SHP77 treated with DMSO at 0.1 percent for 48 hours (cell line): ENCODE measurements around the gene PKMYT1.
A peak's percentile ranks its signal among the peaks of the same experiment; 100 is the strongest.

Experiments used
- DNase-seq: peaks from one replicate; lab custom pipeline; 2025; lab: John Stamatoyannopoulos, UW

The PKMYT1 gene

GRCh38 chr16:2980227-2981176 is at the start of gene PKMYT1:
Gene PKMYT1 (minus strand): TSS chr16:2980446. CDS start chr16:2979657, 789 bp downstream.
- DNase-seq, result peak; percentile 42

GRCh38 chr16:3029491-3030221 is 49.4 kb upstream of the PKMYT1 start:
- DNase-seq, result no peak

- no peak for DNase-seq
These were observed 48.6 kb upstream of the PKMYT1 start for GRCh38 chr16:3028716-3029319.

GRCh38 chr16:3027983-3028715 is 47.9 kb upstream of the PKMYT1 start:
- peak; percentile 53 for DNase-seq

GRCh38 chr16:3027489-3027795 is 47.2 kb upstream of the PKMYT1 start:
- no peak for DNase-seq

GRCh38 chr16:3026609-3027488 is 46.6 kb upstream of the PKMYT1 start:
- no peak for DNase-seq

GRCh38 chr16:3026003-3026378 is 45.7 kb upstream of the PKMYT1 start:
- DNase-seq, result no peak

- DNase-seq, result no peak
These were observed 45.1 kb upstream of the PKMYT1 start for GRCh38 chr16:3025032-3026002.

- peak; percentile 83 for DNase-seq
These were observed 43.6 kb upstream of the PKMYT1 start, which contains the start of the genes HCFC1R1 and THOC6 for GRCh38 chr16:3023669-3024478. Gene HCFC1R1 (minus strand): TSS chr16:3023942. CDS start chr16:3023941, 1 bp downstream. Gene THOC6 (plus strand): TSS chr16:3024035. CDS start chr16:3024327, 292 bp downstream.

GRCh38 chr16:3023415-3023668 is 43.1 kb upstream of the PKMYT1 start:
- DNase-seq, result no peak

- no peak for DNase-seq
These were observed 42.6 kb upstream of the PKMYT1 start for GRCh38 chr16:3022684-3023414.

GRCh38 chr16:3022208-3022683 is 42.0 kb upstream of the PKMYT1 start:
- no peak for DNase-seq

- peak; percentile 23 for DNase-seq
These were observed 41.4 kb upstream of the PKMYT1 start for GRCh38 chr16:3021449-3022207.

GRCh38 chr16:3020604-3021448 is 40.6 kb upstream of the PKMYT1 start:
- DNase-seq, result no peak

- no peak for DNase-seq
These were observed 40.0 kb upstream of the PKMYT1 start, which contains the start of gene TNFRSF12A for GRCh38 chr16:3020247-3020603. Gene TNFRSF12A (plus strand): TSS chr16:3020368. CDS start chr16:3020398, 30 bp downstream.

- no peak for DNase-seq
These were observed 39.5 kb upstream of the PKMYT1 start for GRCh38 chr16:3019594-3020246.
